G401.6 (cell line): ENCODE data around the gene NSG1.
"Not testable (repeated sequence)": the region's sequence is repeated elsewhere in the genome, so short reads cannot be mapped to it uniquely, and the experiment has no call there.

ENCODE experiments used
- FAIRE-seq: peaks from 2 replicates; lab custom pipeline; 2012; peaks lifted over from hg19 to GRCh38; lab: Jason Lieb, UNC

NSG1 gene

GRCh38 chr4:4436244-4436823, 49.4 kb downstream of the NSG1 start:
- FAIRE-seq, result no peak

GRCh38 chr4:4437798-4438470, 51.0 kb downstream of the NSG1 start:
- no peak for FAIRE-seq

DNA sequence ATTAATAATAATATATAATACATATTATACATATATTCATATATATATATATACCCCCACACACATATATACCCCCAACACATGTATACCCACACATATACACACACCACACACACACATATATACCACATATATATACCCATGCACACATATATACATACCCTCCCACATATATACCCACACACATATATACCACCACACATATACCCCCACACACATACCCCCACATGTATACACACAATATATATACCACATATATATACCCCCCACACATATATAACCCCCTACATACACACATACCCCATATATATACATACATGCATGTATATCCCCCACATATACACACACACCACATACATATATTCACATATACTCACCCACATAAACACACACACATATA, 52.0 kb downstream of the NSG1 start:
- FAIRE-seq, result no peak

DNA sequence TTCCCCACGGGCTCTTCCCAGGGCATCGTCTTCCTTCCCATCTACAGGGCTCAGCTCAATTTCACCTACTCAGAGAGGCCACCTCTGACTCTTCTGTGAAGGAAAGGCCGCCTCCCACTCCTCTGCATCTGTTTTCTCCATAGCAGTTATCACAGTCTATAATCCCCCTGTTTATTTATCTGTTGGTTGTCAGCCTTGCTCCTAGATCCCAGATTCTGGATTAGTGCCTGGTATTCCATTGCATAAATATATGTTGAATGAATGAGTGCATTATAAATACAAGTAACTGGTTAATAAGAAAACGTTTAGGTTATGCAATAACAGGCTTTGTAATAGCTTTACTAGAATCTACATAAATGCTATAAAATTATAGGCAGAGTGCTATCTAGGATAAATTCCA, 52.9 kb downstream of the NSG1 start:
- FAIRE-seq, result no peak

- no peak for FAIRE-seq
Measured at GRCh38 chr4:4440333-4441061, 53.6 kb downstream of the NSG1 start.

GRCh38 chr4:4443821-4444220, 56.9 kb downstream of the NSG1 start:
- FAIRE-seq, result no peak

DNA sequence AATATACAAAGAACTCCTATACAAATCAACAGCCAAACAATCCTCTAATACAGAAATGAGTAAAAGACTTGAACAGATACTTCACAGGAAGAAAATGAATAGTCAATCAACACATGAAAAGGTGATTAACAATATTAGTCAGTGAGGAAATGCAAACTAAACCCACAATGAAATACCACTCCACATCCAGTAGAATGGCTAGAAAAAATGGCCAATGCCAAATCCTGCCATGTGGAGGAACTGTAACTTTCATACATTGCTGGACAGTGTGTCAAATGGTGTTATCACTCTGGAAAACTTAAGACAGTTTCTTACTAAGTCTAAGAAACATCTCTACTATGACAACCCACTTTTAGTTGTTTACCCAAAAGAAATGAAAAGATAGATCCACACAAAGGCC, 59.5 kb downstream of the NSG1 start:
- FAIRE-seq, result no peak

DNA sequence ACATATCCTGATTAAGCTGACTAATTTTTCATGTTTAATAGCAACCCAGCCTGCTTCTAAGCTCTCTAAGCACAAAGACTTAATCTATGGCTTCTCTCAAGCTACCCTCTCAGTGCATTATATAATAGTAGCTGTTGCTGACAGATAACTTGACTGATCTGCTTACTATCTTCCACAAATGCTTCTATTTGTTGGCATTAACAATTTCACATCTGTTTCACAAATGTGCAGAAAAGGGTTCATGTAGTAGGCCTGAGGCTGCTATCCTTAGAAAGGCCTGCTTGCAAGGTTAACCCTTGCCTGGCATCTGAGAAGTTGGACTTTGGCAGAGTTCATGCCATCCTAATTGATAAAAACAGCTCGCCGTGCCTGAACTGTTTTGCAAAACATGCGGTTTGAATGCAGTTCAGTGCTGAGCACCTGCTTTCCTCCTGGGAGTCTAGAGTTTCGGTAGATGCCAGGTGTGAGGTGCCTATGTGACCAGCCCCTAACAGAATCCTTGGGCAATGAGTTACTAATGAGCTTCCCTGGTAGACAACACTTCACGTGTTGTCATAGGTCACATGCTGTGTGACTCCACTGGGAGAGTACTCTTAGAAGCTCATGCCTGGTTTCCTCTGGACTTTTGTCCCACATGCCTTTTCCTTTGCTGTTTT, 68.4 kb downstream of the NSG1 start:
- no peak for FAIRE-seq

DNA sequence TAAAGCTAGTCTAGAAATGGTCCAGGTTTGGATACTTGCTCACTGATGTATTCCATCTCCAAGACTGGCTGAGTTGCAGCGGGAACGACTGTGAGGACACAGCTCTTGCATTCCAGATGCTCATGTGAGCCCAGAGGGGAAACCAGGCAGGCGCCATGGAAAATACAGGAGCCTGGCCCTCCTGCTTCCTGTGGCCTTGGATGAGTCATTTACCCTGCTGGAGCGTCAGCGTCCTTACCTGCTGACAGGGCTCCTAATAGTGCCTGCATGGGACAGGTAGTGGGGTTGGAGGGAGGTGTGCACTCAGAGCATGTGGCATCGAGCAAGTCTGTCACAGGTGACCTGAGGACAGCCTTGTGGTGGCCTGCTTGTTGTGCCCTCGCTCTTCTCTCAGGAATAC, 69.4 kb downstream of the NSG1 start:
- FAIRE-seq, result no peak

- FAIRE-seq, result no peak
Measured at GRCh38 chr4:4456816-4457578, 70.1 kb downstream of the NSG1 start.

GRCh38 chr4:4457803-4458553, 71.1 kb downstream of the NSG1 start:
- no peak for FAIRE-seq

DNA sequence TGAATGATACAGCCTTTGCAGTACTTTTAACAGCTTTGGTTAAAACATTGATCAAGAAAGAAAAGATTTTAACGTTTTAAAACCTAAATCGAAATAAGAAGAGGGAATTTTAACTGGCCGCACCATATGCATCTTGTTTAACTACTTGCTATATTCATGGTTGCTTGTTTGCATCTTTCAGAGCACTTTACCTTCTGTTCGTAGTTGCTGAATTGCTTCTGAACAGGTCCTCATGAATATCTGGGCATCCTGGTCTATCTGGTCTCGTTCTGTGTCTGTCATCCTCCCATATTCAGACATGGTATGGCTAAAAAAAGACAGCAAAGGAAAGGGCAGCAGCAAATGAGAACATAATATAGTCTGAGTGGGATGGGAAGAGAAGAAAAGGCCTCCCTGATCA, 72.3 kb downstream of the NSG1 start:
- no peak for FAIRE-seq

- FAIRE-seq, result no peak
Measured at GRCh38 chr4:4460759-4461158, 73.9 kb downstream of the NSG1 start.

DNA sequence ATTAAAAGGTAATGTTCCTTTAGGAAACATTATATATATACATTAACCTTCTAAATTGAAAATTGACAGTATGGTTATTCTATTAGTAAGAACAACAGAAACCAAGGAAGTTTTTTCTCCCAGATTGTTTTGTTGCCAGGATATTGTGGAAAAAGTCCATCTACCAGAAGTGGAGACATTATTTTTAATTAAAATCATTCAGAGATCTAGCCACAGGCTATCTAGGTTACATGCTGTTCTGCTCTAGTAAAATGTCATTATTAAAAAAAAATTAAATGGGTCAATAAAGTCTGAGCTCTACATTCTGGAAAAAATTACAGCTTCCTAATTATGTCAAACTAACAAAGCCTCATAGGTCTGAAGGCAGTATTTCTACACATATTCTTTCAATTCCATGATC, 74.3 kb downstream of the NSG1 start:
- no peak for FAIRE-seq

DNA sequence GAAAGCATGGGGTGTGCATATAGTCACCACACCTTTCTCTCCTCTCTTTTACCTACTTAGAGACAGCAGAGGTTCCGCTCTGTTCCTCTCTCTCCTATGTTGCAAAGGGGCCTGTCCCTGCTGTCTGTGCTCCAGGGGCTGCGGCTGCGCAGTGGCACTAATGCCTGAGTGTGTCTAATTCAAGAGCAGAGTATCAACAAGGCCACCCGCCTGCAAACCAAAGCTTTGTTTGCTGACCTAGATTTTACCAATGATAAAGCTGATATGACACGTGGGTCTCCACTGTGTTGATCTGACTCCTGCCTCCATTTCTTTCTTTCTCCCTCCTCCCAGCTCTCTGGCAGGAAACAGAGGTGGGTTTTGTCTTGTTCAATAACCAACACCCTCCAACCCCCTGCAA, 74.9 kb downstream of the NSG1 start:
- no peak for FAIRE-seq

- no peak for FAIRE-seq
Measured at GRCh38 chr4:4462970-4463369, 76.1 kb downstream of the NSG1 start.

GRCh38 chr4:4465238-4465637, 78.3 kb downstream of the NSG1 start:
- not testable (repeated sequence) for FAIRE-seq
